ENCODE data around the gene TPSD1.

- TF ChIP-seq CEBPB (IDR thresholded peaks at IDR 0.05; ENCODE audit: borderline replicate concordance in 1 of 2, low read depth in 2 of 2, low read length in 2 of 2), result no peak
- TF ChIP-seq RAD51 (IDR thresholded peaks at IDR 0.05), result no peak
- TF ChIP-seq BRCA1 (IDR thresholded peaks at IDR 0.05; ENCODE audit: low read depth, low read length), result no peak
- TF ChIP-seq POLR2A (IDR thresholded peaks at IDR 0.05; ENCODE audit: low read depth, low read length), result no peak
- no peak for TF ChIP-seq ZNF24 (IDR thresholded peaks at IDR 0.05)
- no peak for TF ChIP-seq PRDM15 (CRISPR knock-in tag; IDR thresholded peaks at IDR 0.05)
- no peak for TF ChIP-seq RBBP5 (conservative IDR thresholded peaks at IDR 0.05)
- no peak for TF ChIP-seq CTCF (IDR thresholded peaks at IDR 0.05 in 2 of 3, conservative IDR thresholded peaks at IDR 0.05 in 1 of 3; ENCODE audit: control insufficient read depth in 2 of 3, extremely low read depth in 1 of 3, insufficient read depth in 1 of 3, low read depth in 3 of 3, low read length in 3 of 3)
- no peak for TF ChIP-seq RELA (IDR thresholded peaks at IDR 0.05; ENCODE audit: borderline replicate concordance, partially characterized antibody)
- TF ChIP-seq ZZZ3 (IDR thresholded peaks at IDR 0.05; ENCODE audit: control insufficient read depth, insufficient read length, low read depth), result no peak
- no peak for TF ChIP-seq MAX (IDR thresholded peaks at IDR 0.05; ENCODE audit: low read depth, low read length)
These were observed 21.9 kb downstream of the TPSD1 start for GRCh38 chr16:1277617-1278282.
